MM.1S (cell line): Measurements from ENCODE around the gene USPL1.

Experiments used
- DNase-seq: peaks from one replicate; pipeline ENCODE4 v3.0.0-alpha.2; 2015
- H2AFZ ChIP-seq: fragments of 300-600 bp; sonication (generic); 2 replicates; pipeline ENCODE4 v1.6.0; 2016; ENCODE audit warnings: antibody characterized with exemption, low read length
- H3F3A ChIP-seq: fragments of 300-600 bp; sonication (generic); 2 replicates; pipeline ENCODE4 v1.6.1; 2016; ENCODE audit warnings: mild to moderate bottlenecking, antibody characterized with exemption, low read length, moderate library complexity, mixed read lengths; ENCODE audit not compliant: insufficient read depth
- H3K27ac ChIP-seq: fragments of 300-600 bp; sonication (generic); 2 replicates; pipeline ENCODE4 v1.5.1; 2016; ENCODE audit warnings: mild to moderate bottlenecking, low read length
- H3K27me3 ChIP-seq: fragments of 300-600 bp; sonication (generic); replicated peaks from 2 replicates; pipeline ENCODE4 v1.6.0; 2016; ENCODE audit warnings: low read length; ENCODE audit not compliant: insufficient read depth
- H3K36me3 ChIP-seq: fragments of 300-600 bp; sonication (generic); replicated peaks from 2 replicates; pipeline ENCODE4 v1.6.1; 2016; ENCODE audit warnings: mild to moderate bottlenecking, low read length, mixed read lengths; ENCODE audit not compliant: insufficient read depth
- H3K4me1 ChIP-seq: fragments of 300-600 bp; sonication (generic); 2 replicates; pipeline ENCODE4 v1.6.1; 2016; ENCODE audit warnings: low read length, mixed read lengths
- H3K4me2 ChIP-seq: fragments of 300-600 bp; sonication (generic); 2 replicates; pipeline ENCODE4 v1.6.0; 2016; ENCODE audit warnings: low read depth, low read length
- H3K4me3 ChIP-seq: fragments of 300-600 bp; sonication (generic); 2 replicates; pipeline ENCODE4 v1.5.1; 2016; ENCODE audit warnings: low read length, mixed read lengths
- H3K79me2 ChIP-seq: fragments of 300-600 bp; sonication (generic); 2 replicates; pipeline ENCODE4 v1.6.1; 2016; ENCODE audit warnings: mixed run types, low read length, mixed read lengths
- H3K9ac ChIP-seq: fragments of 300-600 bp; sonication (generic); 2 replicates; pipeline ENCODE4 v1.6.1; 2016; ENCODE audit warnings: low read length, mixed read lengths
- H3K9me2 ChIP-seq: fragments of 300-600 bp; sonication (generic); replicated peaks from 2 replicates; pipeline ENCODE4 v1.6.1; 2016; ENCODE audit warnings: mild to moderate bottlenecking, low read length, mixed read lengths; ENCODE audit not compliant: insufficient read depth
- H3K9me3 ChIP-seq: fragments of 300-600 bp; sonication (generic); replicated peaks from 2 replicates; pipeline ENCODE4 v1.6.1; 2016; ENCODE audit warnings: mild to moderate bottlenecking, low read length, mixed read lengths; ENCODE audit not compliant: insufficient read depth
- H4K20me1 ChIP-seq: fragments of 300-600 bp; sonication (generic); 2 replicates; pipeline ENCODE4 v1.6.1; 2016; ENCODE audit warnings: mild to moderate bottlenecking, low read length, moderate library complexity, mixed read lengths; ENCODE audit not compliant: insufficient read depth
- EZH2 ChIP-seq: fragments of 300-600 bp; sonication (generic); optimal IDR thresholded peaks from 2 replicates; pipeline ENCODE3; 2017; ENCODE audit warnings: low read depth, mild to moderate bottlenecking, antibody characterized with exemption, low read length, mixed read lengths
- EZH2phosphoT487 ChIP-seq: fragments of 300-600 bp; sonication (generic); IDR thresholded peaks from 2 replicates; pipeline ENCODE4 v1.6.1; 2018; ENCODE audit warnings: antibody characterized with exemption, low read length
- TF ChIP-seq, protein P1 (sequence below): fragments of 300-600 bp; sonication (generic); IDR thresholded peaks from 2 replicates; pipeline ENCODE4 v1.5.1; 2016; ENCODE audit warnings: antibody characterized with exemption, low read length, mixed read lengths

The USPL1 gene

DNA sequence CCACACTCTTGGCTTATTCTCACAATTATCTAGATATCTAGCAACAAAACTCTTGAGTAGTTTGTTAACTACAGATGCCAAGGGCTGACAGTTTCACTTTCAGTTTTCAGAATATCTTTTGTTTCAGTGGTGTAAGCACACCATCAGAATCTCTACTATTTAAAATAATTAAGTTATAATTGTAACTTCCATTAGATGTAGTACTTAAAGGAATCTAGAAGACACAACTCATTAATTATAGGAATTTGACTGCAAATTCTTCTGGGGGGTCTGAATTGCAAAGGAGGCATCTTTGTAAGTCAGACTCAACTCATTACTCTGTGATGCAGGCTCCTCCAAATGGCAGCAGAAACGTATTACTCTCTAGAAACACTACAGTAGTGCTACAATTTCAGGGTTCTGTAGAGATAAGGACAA lies 44.9 kb upstream of the USPL1 start:
- 0 out of 2 replicates have a peak overlapping the region, but pooled peaks have one; percentile 23 for H3K9ac ChIP-seq

DNA sequence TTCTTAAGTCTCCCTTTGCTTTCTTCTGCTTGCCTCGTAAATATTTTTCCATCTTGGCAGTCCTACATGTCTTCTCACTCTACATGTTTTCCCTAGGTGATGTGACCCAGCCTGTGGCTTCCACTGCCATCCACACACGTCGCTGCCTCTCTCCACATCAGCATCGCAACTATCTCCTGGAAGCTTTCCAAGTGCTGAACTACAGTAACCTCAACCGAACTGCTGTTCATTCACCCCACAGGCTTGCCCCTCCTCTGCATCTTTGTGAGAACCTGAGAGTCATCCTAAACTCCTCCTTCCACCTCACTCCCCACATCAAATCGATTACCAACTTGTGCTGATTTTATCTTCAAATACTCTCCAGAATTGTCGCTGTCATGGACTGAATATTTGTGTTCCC lies 41.2 kb upstream of the USPL1 start:
- Histone ChIP-seq H3K9ac (no peak overlapping the region), H3K4me1 (peaks cover 22% of the 10 kb centered on the region), H3K36me3 (no peaks in the 10 kb centered on the region), H4K20me1 (no peaks in the 10 kb centered on the region), H3K4me2 (no peak overlapping the region), H3K4me3 (no peak overlapping the region), H3K27me3 (no peaks in the 10 kb centered on the region), H2AFZ (no peak overlapping the region), H3K27ac (no peak overlapping the region), H3K79me2 (no peaks in the 10 kb centered on the region), H3K9me2 (no peaks in the 10 kb centered on the region), H3F3A (peaks cover 15% of the 10 kb centered on the region), H3K9me3 (no peaks in the 10 kb centered on the region)
- TF ChIP-seq EZH2phosphoT487 (no peak), EZH2 (no peak)
- TF ChIP-seq, protein P1, sequence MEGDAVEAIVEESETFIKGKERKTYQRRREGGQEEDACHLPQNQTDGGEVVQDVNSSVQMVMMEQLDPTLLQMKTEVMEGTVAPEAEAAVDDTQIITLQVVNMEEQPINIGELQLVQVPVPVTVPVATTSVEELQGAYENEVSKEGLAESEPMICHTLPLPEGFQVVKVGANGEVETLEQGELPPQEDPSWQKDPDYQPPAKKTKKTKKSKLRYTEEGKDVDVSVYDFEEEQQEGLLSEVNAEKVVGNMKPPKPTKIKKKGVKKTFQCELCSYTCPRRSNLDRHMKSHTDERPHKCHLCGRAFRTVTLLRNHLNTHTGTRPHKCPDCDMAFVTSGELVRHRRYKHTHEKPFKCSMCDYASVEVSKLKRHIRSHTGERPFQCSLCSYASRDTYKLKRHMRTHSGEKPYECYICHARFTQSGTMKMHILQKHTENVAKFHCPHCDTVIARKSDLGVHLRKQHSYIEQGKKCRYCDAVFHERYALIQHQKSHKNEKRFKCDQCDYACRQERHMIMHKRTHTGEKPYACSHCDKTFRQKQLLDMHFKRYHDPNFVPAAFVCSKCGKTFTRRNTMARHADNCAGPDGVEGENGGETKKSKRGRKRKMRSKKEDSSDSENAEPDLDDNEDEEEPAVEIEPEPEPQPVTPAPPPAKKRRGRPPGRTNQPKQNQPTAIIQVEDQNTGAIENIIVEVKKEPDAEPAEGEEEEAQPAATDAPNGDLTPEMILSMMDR = no peak
- no peak for DNase-seq

More for the DNA sequence above, 44.9 kb upstream of the USPL1 start:
- no peaks in the 10 kb centered on the region for H3K27me3 ChIP-seq
- no peaks in the 10 kb centered on the region for H4K20me1 ChIP-seq
- peak; percentile 75 for DNase-seq
- H3K27ac ChIP-seq = peak overlapping the region; percentile 51; the same call in 1 of the 2 replicates
- no peak for TF ChIP-seq EZH2phosphoT487
- TF ChIP-seq, protein P1 = peak; percentile 21; the same call in 1 of the 2 replicates
- H3K4me2 ChIP-seq = peak overlapping the region; percentile 71
- peaks cover 19% of the 10 kb centered on the region for H3K4me1 ChIP-seq
- H3K36me3 ChIP-seq = no peaks in the 10 kb centered on the region
- H3K79me2 ChIP-seq = no peaks in the 10 kb centered on the region
- H3K9me2 ChIP-seq = no peaks in the 10 kb centered on the region
- H3K9me3 ChIP-seq = no peaks in the 10 kb centered on the region
- peak overlapping the region; percentile 45; the same call in 1 of the 2 replicates for H2AFZ ChIP-seq
- H3K4me3 ChIP-seq = peak overlapping the region; percentile 29; the same call in 1 of the 2 replicates
- H3F3A ChIP-seq = peaks cover 13% of the 10 kb centered on the region

DNA sequence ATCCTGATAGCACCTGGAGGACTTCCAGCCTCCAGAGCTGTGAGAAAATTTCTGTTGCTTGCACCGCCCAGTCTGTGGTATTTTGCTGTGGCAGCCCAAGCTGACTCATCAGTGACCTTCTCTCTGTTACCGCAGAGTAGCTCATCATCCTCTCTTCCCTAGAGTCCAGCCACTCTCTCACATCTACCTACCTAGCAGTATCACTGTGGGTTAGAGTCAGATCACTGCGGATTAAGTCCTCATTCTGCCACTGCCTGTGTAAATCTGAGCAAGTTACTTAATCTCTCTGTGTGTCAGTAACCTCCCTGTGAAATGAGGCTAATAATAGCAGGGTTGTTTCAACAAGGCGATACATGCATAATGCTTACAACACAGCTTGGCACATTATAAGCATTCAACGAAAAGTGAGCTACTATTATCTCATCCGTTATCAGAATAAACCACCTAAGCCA lies 40.3 kb upstream of the USPL1 start:
- H3K27ac ChIP-seq = peak overlapping the region; percentile 11; the same call in 1 of the 2 replicates
- H3K36me3 ChIP-seq = no peaks in the 10 kb centered on the region
- no peak overlapping the region for H2AFZ ChIP-seq
- H3K79me2 ChIP-seq = no peaks in the 10 kb centered on the region
- H3K9ac ChIP-seq = no peak overlapping the region
- no peak for TF ChIP-seq EZH2phosphoT487
- no peak for TF ChIP-seq EZH2
- TF ChIP-seq, protein P1 = no peak
- peaks cover 16% of the 10 kb centered on the region for H3K4me1 ChIP-seq
- H3K4me2 ChIP-seq = no peak overlapping the region
- H3K9me3 ChIP-seq = no peaks in the 10 kb centered on the region
- no peaks in the 10 kb centered on the region for H3K9me2 ChIP-seq
- no peaks in the 10 kb centered on the region for H3K27me3 ChIP-seq
- no peak overlapping the region for H3K4me3 ChIP-seq
- H4K20me1 ChIP-seq = no peaks in the 10 kb centered on the region
- peaks cover 15% of the 10 kb centered on the region for H3F3A ChIP-seq
- peak; percentile 87 for DNase-seq
